NCI-H2196 treated with DMSO at 0.1 percent for 48 hours (cell line): ENCODE measurements around the gene AMACR.
"Not testable (repeated sequence)": the region's sequence is repeated elsewhere in the genome, so short reads cannot be mapped to it uniquely, and the experiment has no call there.

Experiments used
- DNase-seq: peaks from one replicate; lab custom pipeline; 2025; ENCODE audit not compliant: unreplicated experiment; lab: John Stamatoyannopoulos, UW

Gene AMACR

GRCh38 chr5:33969572-33970452, 38.0 kb downstream of the AMACR start:
- no peak for DNase-seq

GRCh38 chr5:33968211-33969005, 39.4 kb downstream of the AMACR start:
- DNase-seq, result no peak

- DNase-seq, result no peak
Observed at GRCh38 chr5:33966805-33967204, 41.0 kb downstream of the AMACR start.

GRCh38 chr5:33964132-33964700, 43.6 kb downstream of the AMACR start:
- DNase-seq, result no peak

GRCh38 chr5:33958176-33958575, 49.7 kb downstream of the AMACR start:
- no peak for DNase-seq

- no peak for DNase-seq
Observed at GRCh38 chr5:33957577-33958150, 50.2 kb downstream of the AMACR start.

- DNase-seq, result not testable (repeated sequence)
Observed at GRCh38 chr5:33952175-33952574, 55.7 kb downstream of the AMACR start.

GRCh38 chr5:33944543-33945132, 63.2 kb downstream of the AMACR start:
- no peak for DNase-seq

GRCh38 chr5:33941090-33941489, 66.8 kb downstream of the AMACR start:
- no peak for DNase-seq

GRCh38 chr5:33939556-33940262, 68.1 kb downstream of the AMACR start:
- no peak for DNase-seq

GRCh38 chr5:33938881-33939280, 69.0 kb downstream of the AMACR start:
- DNase-seq, result no peak

- DNase-seq, result no peak
Observed at GRCh38 chr5:33938507-33938796, 69.4 kb downstream of the AMACR start.

GRCh38 chr5:33937707-33938506, 69.9 kb downstream of the AMACR start:
- no peak for DNase-seq

- no peak for DNase-seq
Observed at GRCh38 chr5:33937017-33937706, 70.7 kb downstream of the AMACR start.

- DNase-seq, result no peak
Observed at GRCh38 chr5:33936381-33937016, 71.4 kb downstream of the AMACR start, which contains the start of gene RXFP3. RXFP3 (plus strand) TSS chr5:33936386; CDS start chr5:33936741, 355 bp downstream.
